SKM-1 (cell line): ENCODE data around the gene SKIL.

ENCODE experiments used
- DNase-seq: peaks from one replicate; lab custom pipeline; 2025; ENCODE audit not compliant: unreplicated experiment; lab: John Stamatoyannopoulos, UW

Gene SKIL

GRCh38 chr3:170437176-170437575 lies 79.7 kb downstream of the SKIL start:
- no peak for DNase-seq

- DNase-seq = no peak
These were observed 80.3 kb downstream of the SKIL start for GRCh38 chr3:170437696-170438407.

- DNase-seq = no peak
These were observed 81.3 kb downstream of the SKIL start for GRCh38 chr3:170438836-170439235.

- DNase-seq = no peak
These were observed 82.8 kb downstream of the SKIL start for GRCh38 chr3:170440344-170440743.

GRCh38 chr3:170441412-170441811 lies 83.9 kb downstream of the SKIL start:
- DNase-seq = no peak

- no peak for DNase-seq
These were observed 85.4 kb downstream of the SKIL start for GRCh38 chr3:170442947-170443346.

GRCh38 chr3:170443457-170443856 lies 85.9 kb downstream of the SKIL start:
- no peak for DNase-seq
